ENCODE data around the gene MYRIP. TPM values are rescaled to one million over a fixed set of nuclear protein-coding genes. Genes with fewer than 3 reads are reported as not detected.
"Not testable (repeated sequence)": the region's sequence is repeated elsewhere in the genome, so short reads cannot be mapped to it uniquely, and the experiment has no call there.

The MYRIP gene
- total RNA-seq, 2 donors from 2014 or later, result 4.2 to 7.1 TPM

GRCh38 chr3:39766433-39766832, 43.0 kb upstream of the MYRIP start:
- Histone ChIP-seq H3K4me3 (no peak overlapping the region), H3K36me3 (no peaks in the 10 kb centered on the region), H3K4me1 (no peaks in the 10 kb centered on the region), H3K9me3 (no peaks in the 10 kb centered on the region), H3K27me3 (no peaks in the 10 kb centered on the region), H3K27ac (no peak overlapping the region)
- TF ChIP-seq CTCF (IDR thresholded peaks at IDR 0.05), result no peak
- DNase-seq (ENCODE audit: low spot score), result no peak

- H3K27ac ChIP-seq; H3K4me3 ChIP-seq; H3K36me3 ChIP-seq; H3K4me1 ChIP-seq; H3K27me3 ChIP-seq; H3K9me3 ChIP-seq; DNase-seq (ENCODE audit: low spot score): not testable (repeated sequence)
These were observed 42.5 kb upstream of the MYRIP start for GRCh38 chr3:39766909-39767308.

- DNase-seq (ENCODE audit: low spot score); H3K4me1 ChIP-seq; H3K9me3 ChIP-seq; H3K36me3 ChIP-seq; H3K27me3 ChIP-seq; H3K4me3 ChIP-seq; H3K27ac ChIP-seq: not testable (repeated sequence)
These were observed 31.2 kb upstream of the MYRIP start for GRCh38 chr3:39778168-39778567.

GRCh38 chr3:39779511-39780230, 29.7 kb upstream of the MYRIP start:
- Histone ChIP-seq H3K4me1 (no peaks in the 10 kb centered on the region), H3K4me3 (no peak overlapping the region), H3K27me3 (no peaks in the 10 kb centered on the region), H3K36me3 (no peaks in the 10 kb centered on the region), H3K9me3 (no peaks in the 10 kb centered on the region), H3K27ac (no peak overlapping the region)
- no peak for DNase-seq (ENCODE audit: low spot score)
- no peak for TF ChIP-seq CTCF (IDR thresholded peaks at IDR 0.05)

GRCh38 chr3:39780352-39780751, 29.1 kb upstream of the MYRIP start:
- H3K27ac ChIP-seq, result no peak overlapping the region
- H3K4me3 ChIP-seq, result no peak overlapping the region
- no peak for TF ChIP-seq CTCF (IDR thresholded peaks at IDR 0.05)
- H3K9me3 ChIP-seq, result no peaks in the 10 kb centered on the region
- DNase-seq (ENCODE audit: low spot score), result no peak
- no peaks in the 10 kb centered on the region for H3K36me3 ChIP-seq
- no peaks in the 10 kb centered on the region for H3K4me1 ChIP-seq
- H3K27me3 ChIP-seq, result no peaks in the 10 kb centered on the region

GRCh38 chr3:39781025-39781424, 28.4 kb upstream of the MYRIP start:
- H3K27me3 ChIP-seq, result no peaks in the 10 kb centered on the region
- no peaks in the 10 kb centered on the region for H3K4me1 ChIP-seq
- H3K36me3 ChIP-seq, result no peaks in the 10 kb centered on the region
- no peak for TF ChIP-seq CTCF (IDR thresholded peaks at IDR 0.05)
- no peak for DNase-seq (ENCODE audit: low spot score)
- H3K27ac ChIP-seq, result no peak overlapping the region
- no peaks in the 10 kb centered on the region for H3K9me3 ChIP-seq
- H3K4me3 ChIP-seq, result no peak overlapping the region

- Histone ChIP-seq H3K27ac (no peak overlapping the region), H3K9me3 (no peaks in the 10 kb centered on the region), H3K4me1 (no peaks in the 10 kb centered on the region), H3K27me3 (no peaks in the 10 kb centered on the region), H3K36me3 (no peaks in the 10 kb centered on the region), H3K4me3 (no peak overlapping the region)
- no peak for TF ChIP-seq CTCF (IDR thresholded peaks at IDR 0.05)
- no peak for DNase-seq (ENCODE audit: low spot score)
These were observed 27.8 kb upstream of the MYRIP start for GRCh38 chr3:39781632-39782031.

All from right atrium auricular region (tissue), 2 donors.